Spleen (tissue), 7 donors: ENCODE data around the gene PACRG.

Experiments
- CTCF ChIP-seq, 11 experiments: fragments of 200-600 bp in 7 of 11; fragments of 450-650 bp in 4 of 11; sonication (generic) in 4 of 11; IDR thresholded peaks in 8 of 11; conservative IDR thresholded peaks in 3 of 11; 1 replicate in 7 of 11; 2 replicates in 4 of 11; pipeline versions ENCODE4 v1.4.0 to v1.8.0; 2016 to 2021; ENCODE audit warnings: antibody characterized with exemption in 11 of 11, inconsistent platforms in 4 of 11, mild to moderate bottlenecking in 1 of 11
- POLR2A ChIP-seq, 3 donors: fragments of 450-650 bp; IDR thresholded peaks; one replicate each; pipeline ENCODE4 v1.5.1; 2017; ENCODE audit warnings: antibody characterized with exemption in 3 of 3, mild to moderate bottlenecking in 1 of 3
- donor health status: DM: no; HTN: no; CAD: no; lungs with moderate emphysema.
- donor health status: DM: no; HTN: no; CAD: no.
- donor health status: DM: no; HTN: no; CAD: no.

- TF ChIP-seq CTCF (IDR thresholded peaks at IDR 0.05 in 8 of 11, conservative IDR thresholded peaks at IDR 0.05 in 3 of 11), result no peak
- TF ChIP-seq POLR2A (IDR thresholded peaks at IDR 0.05), result no peak
Observed at GRCh38 chr6:162814426-162814973, 86.7 kb downstream of the PACRG start.
